Right atrium auricular region (tissue), 2 donors: ENCODE results near the gene DCAF10. TPM values are rescaled to one million over a fixed set of nuclear protein-coding genes. Genes with fewer than 3 reads are reported as not detected.
"Not testable (repeated sequence)": the region's sequence is repeated elsewhere in the genome, so short reads cannot be mapped to it uniquely, and the experiment has no call there.

Source experiments
- DNase-seq: peaks from one replicate; pipeline ENCODE4 v3.0.0-alpha.2; 2019; ENCODE audit warnings: low spot score
- H3K27ac ChIP-seq, 2 donors: fragments of 200-600 bp; sonication (generic); 1 replicate in 1 of 2; 2 replicates in 1 of 2; pipeline ENCODE4 v1.5.1; 2016 to 2019
- H3K27me3 ChIP-seq, 2 donors: fragments of 200-600 bp; sonication (generic); one replicate each; pipeline versions ENCODE4 v1.5.1 to v1.6.0; 2017 to 2019
- H3K36me3 ChIP-seq: fragments of 200-600 bp; sonication (generic); one replicate; pipeline ENCODE4 v1.5.1; 2016
- H3K4me1 ChIP-seq, 2 donors: fragments of 200-600 bp; sonication (generic); one replicate each; pipeline versions ENCODE4 v1.5.1 to v1.6.0; 2017 to 2019
- H3K4me3 ChIP-seq, 2 donors: fragments of 200-600 bp; sonication (generic); 1 replicate in 1 of 2; 2 replicates in 1 of 2; pipeline ENCODE4 v1.5.1; 2017 to 2019; ENCODE audit warnings: mild to moderate bottlenecking in 1 of 2, moderate library complexity in 1 of 2
- H3K9me3 ChIP-seq, 2 donors: fragments of 200-600 bp; sonication (generic); one replicate each; pipeline ENCODE4 v1.5.1; 2019
- total RNA-seq, 2 donors: library from RNA; depleted of rRNA; stranded (reverse); fragments of >200 nt; gene quantifications; one replicate each; pipeline ENCODE4 v1.1.0, GENCODE V29; 2016
- TF ChIP-seq, protein P1 (sequence below), 2 donors: fragments of 200-600 bp; sonication (generic); IDR thresholded peaks; one replicate each; pipeline ENCODE4 v1.5.1; 2019; ENCODE audit warnings: antibody characterized with exemption in 2 of 2

The DCAF10 gene
- total RNA-seq, 2 donors from 2014 or later: 14.1 to 18.2 TPM

DNA sequence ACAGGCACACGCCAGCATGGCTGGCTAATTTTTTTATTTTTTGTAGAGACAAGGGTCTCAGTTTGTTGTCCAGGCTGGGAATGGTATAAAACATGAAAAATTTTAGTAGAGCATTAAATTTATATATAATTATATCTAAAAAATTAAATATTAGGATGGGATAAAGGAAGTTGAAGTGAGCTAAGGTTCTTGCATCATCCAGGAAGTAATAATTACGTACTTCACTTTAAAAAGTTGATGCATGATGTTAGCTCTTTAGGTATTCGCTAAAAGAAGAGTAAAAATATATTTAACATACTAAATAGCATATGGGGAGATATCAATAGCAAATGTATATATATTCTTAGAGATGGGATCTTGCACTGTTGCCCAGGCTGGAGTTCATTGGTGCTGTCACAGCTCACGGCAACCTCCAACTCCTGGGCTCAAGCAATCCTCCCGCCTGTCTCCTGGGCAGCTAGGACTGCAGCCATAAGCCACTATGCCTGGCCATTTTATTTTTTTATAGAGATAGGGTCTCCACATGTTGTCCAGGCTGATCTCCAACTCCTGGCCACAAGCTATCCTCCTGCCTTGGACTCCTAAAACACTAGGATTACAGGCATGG, 12.3 kb downstream of the DCAF10 start:
- TF ChIP-seq, protein P1, sequence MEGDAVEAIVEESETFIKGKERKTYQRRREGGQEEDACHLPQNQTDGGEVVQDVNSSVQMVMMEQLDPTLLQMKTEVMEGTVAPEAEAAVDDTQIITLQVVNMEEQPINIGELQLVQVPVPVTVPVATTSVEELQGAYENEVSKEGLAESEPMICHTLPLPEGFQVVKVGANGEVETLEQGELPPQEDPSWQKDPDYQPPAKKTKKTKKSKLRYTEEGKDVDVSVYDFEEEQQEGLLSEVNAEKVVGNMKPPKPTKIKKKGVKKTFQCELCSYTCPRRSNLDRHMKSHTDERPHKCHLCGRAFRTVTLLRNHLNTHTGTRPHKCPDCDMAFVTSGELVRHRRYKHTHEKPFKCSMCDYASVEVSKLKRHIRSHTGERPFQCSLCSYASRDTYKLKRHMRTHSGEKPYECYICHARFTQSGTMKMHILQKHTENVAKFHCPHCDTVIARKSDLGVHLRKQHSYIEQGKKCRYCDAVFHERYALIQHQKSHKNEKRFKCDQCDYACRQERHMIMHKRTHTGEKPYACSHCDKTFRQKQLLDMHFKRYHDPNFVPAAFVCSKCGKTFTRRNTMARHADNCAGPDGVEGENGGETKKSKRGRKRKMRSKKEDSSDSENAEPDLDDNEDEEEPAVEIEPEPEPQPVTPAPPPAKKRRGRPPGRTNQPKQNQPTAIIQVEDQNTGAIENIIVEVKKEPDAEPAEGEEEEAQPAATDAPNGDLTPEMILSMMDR (IDR thresholded peaks at IDR 0.05): no peak
- no peak for DNase-seq
- Histone ChIP-seq H3K4me3 (no peak overlapping the region), H3K9me3 (no peaks in the 10 kb centered on the region), H3K27me3 (no peaks in the 10 kb centered on the region), H3K4me1 (no peaks in the 10 kb centered on the region), H3K36me3 (peaks cover 3% of the 10 kb centered on the region), H3K27ac (no peak overlapping the region)

DNA sequence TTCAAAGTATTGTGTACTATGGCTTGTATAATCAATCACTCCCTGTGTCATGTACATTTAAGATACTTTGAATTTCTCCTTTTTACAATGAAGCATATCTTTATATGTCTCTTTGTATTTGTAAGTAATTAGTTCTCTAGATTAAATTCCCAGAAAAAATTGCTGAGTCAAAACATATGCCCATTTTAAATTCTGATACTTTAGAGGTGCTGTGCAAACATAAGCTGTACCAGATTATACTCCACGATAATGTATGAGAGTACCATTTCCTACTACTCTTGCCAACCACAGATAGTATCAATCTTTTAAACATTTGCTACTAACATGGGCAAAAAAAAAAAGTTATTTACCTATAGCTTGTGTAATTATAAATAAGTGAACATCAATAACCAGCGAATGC, 18.3 kb downstream of the DCAF10 start:
- TF ChIP-seq, protein P1 (IDR thresholded peaks at IDR 0.05): no peak
- H3K36me3 ChIP-seq: peaks cover 5% of the 10 kb centered on the region
- H3K9me3 ChIP-seq: no peaks in the 10 kb centered on the region
- no peaks in the 10 kb centered on the region for H3K4me1 ChIP-seq
- DNase-seq: no peak
- no peaks in the 10 kb centered on the region for H3K27me3 ChIP-seq
- no peak overlapping the region for H3K4me3 ChIP-seq
- H3K27ac ChIP-seq: no peak overlapping the region

DNA sequence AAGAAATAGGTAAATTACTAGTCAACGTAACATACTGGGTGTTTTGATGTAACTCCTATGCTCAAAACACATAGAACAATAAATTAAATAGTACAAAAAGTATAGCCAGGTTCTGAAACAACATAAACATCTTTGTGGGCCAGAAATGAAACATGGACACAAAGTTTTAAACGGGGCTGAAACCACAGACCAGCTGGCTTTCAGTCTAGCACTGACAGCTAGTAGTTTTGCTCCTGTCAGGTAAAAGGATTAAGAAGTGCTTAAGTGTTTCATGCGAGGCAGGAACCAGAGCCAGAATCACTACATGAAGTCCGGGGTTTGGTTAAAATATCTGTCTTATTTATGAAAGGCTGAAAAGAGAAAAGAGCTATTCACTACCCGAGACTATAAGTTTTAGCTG, 19.5 kb downstream of the DCAF10 start:
- Histone ChIP-seq H3K4me1 (no peaks in the 10 kb centered on the region), H3K36me3 (peaks cover 5% of the 10 kb centered on the region), H3K9me3 (no peaks in the 10 kb centered on the region), H3K4me3 (no peak overlapping the region), H3K27ac (no peak overlapping the region), H3K27me3 (no peaks in the 10 kb centered on the region)
- TF ChIP-seq, protein P1 (IDR thresholded peaks at IDR 0.05): no peak
- no peak for DNase-seq

DNA sequence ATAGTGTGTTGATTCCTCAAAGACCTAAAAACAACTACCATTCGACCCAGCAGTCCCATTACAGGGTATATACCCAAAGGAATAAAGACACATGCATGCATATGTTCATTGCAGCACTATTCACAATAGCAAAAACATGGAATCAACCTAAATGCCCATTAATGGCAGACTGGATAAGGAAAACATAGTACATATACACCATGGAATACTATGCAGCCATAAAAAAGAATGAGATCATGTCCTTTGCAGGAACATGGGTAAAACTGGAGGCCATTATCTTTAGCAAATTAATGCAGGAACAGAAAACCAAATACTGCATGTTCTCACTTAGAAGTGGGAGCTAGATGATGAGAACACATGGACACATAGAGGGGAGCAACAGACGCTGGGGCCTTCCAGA, 24.6 kb downstream of the DCAF10 start:
- H3K4me1 ChIP-seq, H3K36me3 ChIP-seq, H3K27ac ChIP-seq, H3K9me3 ChIP-seq, DNase-seq, H3K4me3 ChIP-seq, H3K27me3 ChIP-seq: not testable (repeated sequence)

DNA sequence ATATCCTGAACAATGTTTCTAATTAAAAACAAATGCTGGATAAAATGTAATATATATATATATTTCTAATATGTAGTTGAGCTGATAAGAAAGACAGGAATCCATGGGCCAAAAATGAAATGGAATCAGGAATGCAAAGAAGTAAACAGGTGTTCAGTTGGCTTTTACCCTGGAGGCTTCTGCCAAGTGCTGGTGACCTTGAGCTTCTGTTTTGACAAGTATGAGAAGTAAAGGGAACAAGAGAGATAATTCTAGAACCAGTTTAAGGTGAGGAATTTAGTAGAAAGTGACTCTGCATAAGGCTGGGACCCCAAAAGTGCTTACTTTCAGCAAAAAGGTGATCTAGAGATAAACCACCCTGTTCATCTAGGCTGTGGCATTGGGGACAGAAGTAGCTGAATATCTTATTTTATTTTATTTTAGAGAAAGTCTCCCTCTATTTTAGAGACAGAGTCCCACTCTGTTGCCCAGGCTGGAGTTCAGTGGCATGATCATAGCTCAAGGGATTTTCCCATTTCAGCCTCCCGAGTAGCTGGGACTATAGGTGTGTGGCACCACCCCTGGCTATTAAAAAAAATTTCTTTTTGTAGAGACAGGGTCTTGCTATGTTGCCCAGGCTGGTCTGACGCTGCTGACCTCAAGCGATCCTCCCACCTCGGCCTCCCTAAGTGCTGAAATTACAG, 27.0 kb downstream of the DCAF10 start:
- no peak overlapping the region for H3K27ac ChIP-seq
- no peak for DNase-seq
- TF ChIP-seq, protein P1 (IDR thresholded peaks at IDR 0.05): no peak
- no peak overlapping the region for H3K4me3 ChIP-seq
- peaks cover 9% of the 10 kb centered on the region for H3K36me3 ChIP-seq
- no peaks in the 10 kb centered on the region for H3K4me1 ChIP-seq
- H3K27me3 ChIP-seq: no peaks in the 10 kb centered on the region
- H3K9me3 ChIP-seq: no peaks in the 10 kb centered on the region

DNA sequence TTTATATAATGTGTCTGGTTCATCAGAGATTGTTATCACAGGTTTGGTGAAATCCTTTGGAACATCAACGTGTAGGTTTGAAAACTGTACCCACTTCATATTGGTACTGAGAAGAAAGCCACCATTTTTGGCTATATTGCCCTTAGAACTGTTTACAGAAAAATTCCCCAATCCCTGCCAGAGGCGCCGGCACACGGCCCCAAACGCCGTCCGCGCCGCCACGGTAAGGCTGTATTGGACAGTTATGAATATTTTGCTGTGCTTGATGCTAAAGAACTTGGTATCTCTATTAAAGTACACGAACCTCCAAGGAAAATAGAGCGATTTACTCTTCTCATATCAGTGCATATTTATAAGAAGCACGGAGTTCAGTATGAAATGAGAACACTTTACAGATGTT, 35.2 kb downstream of the DCAF10 start:
- H3K4me3 ChIP-seq: no peak overlapping the region
- DNase-seq: no peak
- no peak overlapping the region for H3K27ac ChIP-seq
- no peaks in the 10 kb centered on the region for H3K4me1 ChIP-seq
- H3K27me3 ChIP-seq: no peaks in the 10 kb centered on the region
- no peaks in the 10 kb centered on the region for H3K36me3 ChIP-seq
- TF ChIP-seq, protein P1 (IDR thresholded peaks at IDR 0.05): no peak
- no peaks in the 10 kb centered on the region for H3K9me3 ChIP-seq
